Measurements from ENCODE around the gene SUSD1. TPM values are rescaled to one million over a fixed set of nuclear protein-coding genes. Genes with fewer than 3 reads are reported as not detected.

Gene SUSD1
- total RNA-seq, 1 experiment from 2014 or later = 8.1 TPM

DNA sequence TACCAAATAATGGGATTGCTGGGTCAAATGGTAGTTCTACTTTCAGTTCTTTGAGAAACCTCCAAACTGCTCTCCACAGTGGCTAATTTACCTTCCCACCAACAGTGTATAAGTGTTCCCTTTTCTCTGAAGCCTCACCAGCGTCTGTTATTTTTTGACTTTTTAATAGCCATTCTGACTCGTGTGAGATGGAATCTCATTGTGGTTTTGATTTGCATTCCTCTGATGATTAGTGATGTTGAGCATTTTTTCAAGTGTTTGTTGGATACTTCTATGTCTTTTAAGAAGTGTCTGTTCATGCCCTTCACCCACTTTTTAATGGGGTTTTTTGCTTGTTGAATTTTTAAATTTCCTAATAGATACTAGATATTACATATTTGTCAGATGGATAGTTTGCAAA lies 28.4 kb upstream of the SUSD1 start:
- H3K4me1 ChIP-seq (ENCODE audit: insufficient read depth, low read length) = no peaks in the 10 kb centered on the region
- no peaks in the 10 kb centered on the region for H3K4me1 Mint-ChIP-seq
- H2BK5ac ChIP-seq (ENCODE audit: insufficient read length, low read length) = no peak overlapping the region
- H3K27me3 ChIP-seq (ENCODE audit: insufficient read depth, low read length) = no peaks in the 10 kb centered on the region
- no peak overlapping the region for H3K4me2 ChIP-seq (ENCODE audit: insufficient read depth, insufficient read length, low read length)
- H2BK15ac ChIP-seq (ENCODE audit: low read depth, low read length) = no peak overlapping the region
- H2AFZ ChIP-seq (ENCODE audit: low read length) = no peak overlapping the region
- no peak overlapping the region for H2BK12ac ChIP-seq (ENCODE audit: insufficient read length, low read depth, low read length)
- no peak overlapping the region for H2BK120ac ChIP-seq (ENCODE audit: low read depth, low read length, poor library complexity, severe bottlenecking)
- no CpG with 5 or more reads among the region's 2 CpGs for WGBS (ENCODE audit: extremely low coverage, insufficient read length, low lambda C conversion rate)
- H2AK5ac ChIP-seq (ENCODE audit: insufficient read length, low read length) = no peak overlapping the region
- H3K27ac Mint-ChIP-seq = no peak overlapping the region
- H3K18ac ChIP-seq (ENCODE audit: insufficient read length, low read depth, low read length) = no peak overlapping the region
- H4K8ac ChIP-seq (replicated peaks; ENCODE audit: insufficient read length, low read depth, low read length) = no peak overlapping the region
- no peak overlapping the region for H3K4me3 Mint-ChIP-seq
- no peaks in the 10 kb centered on the region for H3K23me2 ChIP-seq (ENCODE audit: insufficient read length, low read depth, low read length, poor library complexity, severe bottlenecking)
- no peak overlapping the region for H3K4ac ChIP-seq (ENCODE audit: low read depth, low read length)
- no peak overlapping the region for H3K56ac ChIP-seq (ENCODE audit: insufficient read length, low read depth, low read length)
- no peaks in the 10 kb centered on the region; the same call in 1 of the 2 replicates for H3K27me3 Mint-ChIP-seq (ENCODE audit: low read depth)
- no peak overlapping the region for H3K9ac ChIP-seq (ENCODE audit: extremely low read depth, insufficient read length, low read length)
- no peaks in the 10 kb centered on the region for H3K9me3 ChIP-seq (ENCODE audit: control insufficient read depth, low read depth, low read length)
- no peaks in the 10 kb centered on the region for H4K20me1 ChIP-seq (ENCODE audit: control insufficient read depth, insufficient read depth, insufficient read length)
- no peak overlapping the region for H4K91ac ChIP-seq (ENCODE audit: insufficient read length, low read depth, low read length)
- H3K23ac ChIP-seq (ENCODE audit: insufficient read length, low read depth, low read length) = no peak overlapping the region
- H3T11ph ChIP-seq (ENCODE audit: low read length) = no peak overlapping the region
- no peak overlapping the region for H4K5ac ChIP-seq (ENCODE audit: insufficient read length, low read depth, low read length)
- H3K79me2 ChIP-seq (ENCODE audit: insufficient read depth, low read length) = no peaks in the 10 kb centered on the region
- H3K79me1 ChIP-seq (ENCODE audit: insufficient read depth, low read depth, low read length, poor library complexity, severe bottlenecking) = no peaks in the 10 kb centered on the region
- TF ChIP-seq, protein P1, sequence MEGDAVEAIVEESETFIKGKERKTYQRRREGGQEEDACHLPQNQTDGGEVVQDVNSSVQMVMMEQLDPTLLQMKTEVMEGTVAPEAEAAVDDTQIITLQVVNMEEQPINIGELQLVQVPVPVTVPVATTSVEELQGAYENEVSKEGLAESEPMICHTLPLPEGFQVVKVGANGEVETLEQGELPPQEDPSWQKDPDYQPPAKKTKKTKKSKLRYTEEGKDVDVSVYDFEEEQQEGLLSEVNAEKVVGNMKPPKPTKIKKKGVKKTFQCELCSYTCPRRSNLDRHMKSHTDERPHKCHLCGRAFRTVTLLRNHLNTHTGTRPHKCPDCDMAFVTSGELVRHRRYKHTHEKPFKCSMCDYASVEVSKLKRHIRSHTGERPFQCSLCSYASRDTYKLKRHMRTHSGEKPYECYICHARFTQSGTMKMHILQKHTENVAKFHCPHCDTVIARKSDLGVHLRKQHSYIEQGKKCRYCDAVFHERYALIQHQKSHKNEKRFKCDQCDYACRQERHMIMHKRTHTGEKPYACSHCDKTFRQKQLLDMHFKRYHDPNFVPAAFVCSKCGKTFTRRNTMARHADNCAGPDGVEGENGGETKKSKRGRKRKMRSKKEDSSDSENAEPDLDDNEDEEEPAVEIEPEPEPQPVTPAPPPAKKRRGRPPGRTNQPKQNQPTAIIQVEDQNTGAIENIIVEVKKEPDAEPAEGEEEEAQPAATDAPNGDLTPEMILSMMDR (conservative IDR thresholded peaks at IDR 0.05) = no peak
- H3K9me3 Mint-ChIP-seq = peaks cover 8 to 22% of the 10 kb centered on the region in 2 experiments; a peak in 3 of 5 replicates
- H3K14ac ChIP-seq (ENCODE audit: insufficient read depth, low read length) = no peak overlapping the region
- H3K27ac ChIP-seq (ENCODE audit: insufficient read length, low read depth, low read length) = no peak overlapping the region
- peaks cover 11 to 17% (median 14%) of the 10 kb centered on the region in 3 experiments for H3K36me3 Mint-ChIP-seq (ENCODE audit: insufficient read depth in 1 of 3, low read depth in 3 of 3)
- no peak overlapping the region for H2BK20ac ChIP-seq (ENCODE audit: low read depth, low read length, poor library complexity, severe bottlenecking)
- no peak for DNase-seq
